ENCODE measurements around the gene SLA2. TPM values are rescaled to one million over a fixed set of nuclear protein-coding genes. Genes with fewer than 3 reads are reported as not detected.

SLA2 gene
- total RNA-seq, 2 donors from 2014 or later = 0.44 to 0.68 TPM

GRCh38 chr20:36582821-36583220, 63.2 kb downstream of the SLA2 start:
- no peak overlapping the region for H3K27ac Mint-ChIP-seq
- H3K36me3 ChIP-seq (ENCODE audit: control insufficient read depth, insufficient read depth, low read length) = peaks cover 58% of the 10 kb centered on the region
- H3K4me3 Mint-ChIP-seq = no peak overlapping the region
- no peaks in the 10 kb centered on the region for H3K27me3 ChIP-seq (ENCODE audit: control insufficient read depth, insufficient read depth, low read length, poor library complexity, severe bottlenecking)
- no peak for TF ChIP-seq CTCF (conservative IDR thresholded peaks at IDR 0.05)
- no peaks in the 10 kb centered on the region for H3K4me1 ChIP-seq (ENCODE audit: control insufficient read depth, insufficient read depth, low read length)
- no peaks in the 10 kb centered on the region for H3K9me3 Mint-ChIP-seq
- no peak overlapping the region for H3K27ac ChIP-seq (ENCODE audit: low read depth, low read length)
- no peaks in the 10 kb centered on the region for H3K9me3 ChIP-seq (ENCODE audit: control insufficient read depth, low read length)
- peaks cover 6% of the 10 kb centered on the region for H3K4me1 Mint-ChIP-seq
- H3K36me3 Mint-ChIP-seq (ENCODE audit: low read depth) = peaks cover 50% of the 10 kb centered on the region
- DNase-seq = no peak
- no peaks in the 10 kb centered on the region for H3K27me3 Mint-ChIP-seq (ENCODE audit: insufficient read depth)
- no peak overlapping the region for H3K9ac ChIP-seq (ENCODE audit: extremely low read depth, low read length, poor library complexity, severe bottlenecking)
- 94% methylated on average over 3 to 4 of the region's 4 CpGs for WGBS, 2 experiments (ENCODE audit: insufficient coverage in 1 of 2, insufficient read length in 1 of 2)
- H3K4me3 ChIP-seq (ENCODE audit: low read length) = no peak overlapping the region

DNA sequence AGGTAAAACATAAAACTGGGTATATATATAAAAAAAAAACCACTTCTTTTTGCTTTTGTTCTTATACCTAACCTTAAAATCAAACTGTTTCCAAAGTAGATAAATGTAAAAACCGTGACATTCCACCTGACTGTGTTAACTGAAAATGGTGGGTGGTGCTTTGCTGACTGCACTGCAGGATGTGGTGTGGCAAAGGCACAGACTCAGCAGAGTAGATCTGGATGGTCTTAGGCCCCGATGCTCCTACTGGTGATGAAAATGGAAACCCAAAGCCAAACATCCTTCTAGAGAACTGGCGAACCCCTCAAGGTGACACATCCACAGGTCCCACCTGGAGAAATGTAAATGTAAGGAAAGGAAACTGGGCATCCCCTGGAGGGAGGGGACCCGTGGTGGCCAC, 63.7 kb downstream of the SLA2 start:
- Histone ChIP-seq H3K9me3 (ENCODE audit: control insufficient read depth, low read length) (no peaks in the 10 kb centered on the region), H3K9ac (ENCODE audit: extremely low read depth, low read length, poor library complexity, severe bottlenecking) (no peak overlapping the region), H3K27me3 (ENCODE audit: control insufficient read depth, insufficient read depth, low read length, poor library complexity, severe bottlenecking) (no peaks in the 10 kb centered on the region), H3K4me3 (ENCODE audit: low read length) (no peak overlapping the region), H3K27ac (ENCODE audit: low read depth, low read length) (no peak overlapping the region), H3K4me1 (ENCODE audit: control insufficient read depth, insufficient read depth, low read length) (no peaks in the 10 kb centered on the region), H3K36me3 (ENCODE audit: control insufficient read depth, insufficient read depth, low read length) (peaks cover 56% of the 10 kb centered on the region)
- no peaks in the 10 kb centered on the region for H3K27me3 Mint-ChIP-seq (ENCODE audit: insufficient read depth)
- peaks cover 6% of the 10 kb centered on the region for H3K4me1 Mint-ChIP-seq
- no peak for DNase-seq
- no peak overlapping the region for H3K27ac Mint-ChIP-seq
- H3K9me3 Mint-ChIP-seq = no peaks in the 10 kb centered on the region
- TF ChIP-seq CTCF (conservative IDR thresholded peaks at IDR 0.05) = no peak
- no peak overlapping the region for H3K4me3 Mint-ChIP-seq
- WGBS, 2 experiments (ENCODE audit: insufficient coverage in 1 of 2, insufficient read length in 1 of 2) = 95 to 100% methylated on average over 2 to 4 of the region's 4 CpGs
- H3K36me3 Mint-ChIP-seq (ENCODE audit: low read depth) = peaks cover 47% of the 10 kb centered on the region

DNA sequence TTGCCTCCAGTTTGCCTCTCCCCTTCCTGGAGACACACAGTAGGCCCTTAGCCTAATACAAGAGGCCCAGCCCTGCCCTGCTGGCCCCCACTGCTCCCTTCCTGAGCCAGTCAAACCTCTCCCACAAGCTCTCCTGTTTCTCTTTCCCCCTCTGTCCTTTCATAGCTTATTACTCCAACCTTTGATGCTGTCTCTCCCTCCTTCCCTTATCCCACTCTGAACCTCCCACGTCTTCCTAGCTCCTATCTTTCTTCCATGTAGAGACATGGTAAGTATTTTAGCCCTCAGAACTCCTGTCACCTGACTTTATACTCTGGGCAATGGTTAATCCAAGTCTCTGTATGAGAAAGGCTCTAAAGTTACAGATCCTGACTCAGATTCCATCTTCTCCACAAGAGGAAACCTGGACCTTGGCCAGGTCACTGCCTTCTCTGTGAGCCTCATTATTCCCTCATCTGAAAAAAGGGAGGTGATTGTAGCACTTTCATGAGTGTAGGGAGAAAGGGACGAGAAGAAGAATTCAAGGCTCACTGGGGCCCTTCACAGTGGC, 65.9 kb downstream of the SLA2 start:
- WGBS, 2 experiments (ENCODE audit: insufficient coverage in 1 of 2, insufficient read length in 1 of 2) = 100% methylated on average over 1 to 2 of the region's 2 CpGs
- H3K27ac ChIP-seq (ENCODE audit: low read depth, low read length) = no peak overlapping the region
- no peak overlapping the region for H3K4me3 ChIP-seq (ENCODE audit: low read length)
- no peaks in the 10 kb centered on the region for H3K9me3 Mint-ChIP-seq
- peaks cover 52% of the 10 kb centered on the region for H3K36me3 ChIP-seq (ENCODE audit: control insufficient read depth, insufficient read depth, low read length)
- no peaks in the 10 kb centered on the region for H3K9me3 ChIP-seq (ENCODE audit: control insufficient read depth, low read length)
- no peak overlapping the region for H3K9ac ChIP-seq (ENCODE audit: extremely low read depth, low read length, poor library complexity, severe bottlenecking)
- no peaks in the 10 kb centered on the region for H3K27me3 Mint-ChIP-seq (ENCODE audit: insufficient read depth)
- H3K36me3 Mint-ChIP-seq (ENCODE audit: low read depth) = peaks cover 35% of the 10 kb centered on the region
- no peak for DNase-seq
- H3K4me3 Mint-ChIP-seq = no peak overlapping the region
- TF ChIP-seq CTCF (conservative IDR thresholded peaks at IDR 0.05) = no peak
- H3K27me3 ChIP-seq (ENCODE audit: control insufficient read depth, insufficient read depth, low read length, poor library complexity, severe bottlenecking) = no peaks in the 10 kb centered on the region
- H3K27ac Mint-ChIP-seq = no peak overlapping the region
- H3K4me1 Mint-ChIP-seq = peaks cover 5% of the 10 kb centered on the region
- no peaks in the 10 kb centered on the region for H3K4me1 ChIP-seq (ENCODE audit: control insufficient read depth, insufficient read depth, low read length)

Measured in endodermal cell (in vitro differentiated cells).